Thyroid gland (tissue), 4 donors: ENCODE data around the gene SLCO4A1.

ENCODE experiments used
- POLR2A ChIP-seq, 2 donors: fragments of 450-650 bp; IDR thresholded peaks; one replicate each; pipeline ENCODE4 v1.6.1; 2017; ENCODE audit warnings: antibody characterized with exemption in 2 of 2, mild to moderate bottlenecking in 2 of 2, moderate library complexity in 1 of 2
- TF ChIP-seq, protein P1 (sequence below), 6 experiments: fragments of 200-600 bp in 3 of 6; fragments of 450-650 bp in 3 of 6; sonication (generic) in 3 of 6; IDR thresholded peaks; one replicate each; pipeline ENCODE4 v1.5.1; 2016 to 2019; ENCODE audit warnings: antibody characterized with exemption in 6 of 6, mild to moderate bottlenecking in 2 of 6, inconsistent platforms in 1 of 6, moderate library complexity in 1 of 6

DNA sequence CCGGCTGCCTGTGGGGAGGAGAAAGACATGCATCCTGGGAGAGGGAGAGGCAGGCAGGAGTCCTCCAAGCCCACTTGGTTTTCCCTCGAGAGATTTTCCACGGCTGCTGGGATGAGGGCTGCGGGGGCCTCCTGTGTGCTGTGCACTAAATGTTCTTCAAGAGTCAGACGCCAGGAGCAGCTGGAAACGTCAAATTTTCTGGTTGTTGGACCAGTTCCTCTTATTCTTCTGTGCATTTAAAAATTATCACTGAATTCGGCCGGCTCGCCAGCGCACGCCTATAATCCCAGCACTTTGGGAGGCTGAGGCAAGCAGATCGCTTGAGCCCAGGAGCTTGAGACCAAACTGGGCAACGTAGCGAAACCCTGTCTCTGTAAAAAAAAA, 33.6 kb downstream of the SLCO4A1 start:
- no peak for TF ChIP-seq POLR2A (IDR thresholded peaks at IDR 0.05)
- TF ChIP-seq, protein P1, sequence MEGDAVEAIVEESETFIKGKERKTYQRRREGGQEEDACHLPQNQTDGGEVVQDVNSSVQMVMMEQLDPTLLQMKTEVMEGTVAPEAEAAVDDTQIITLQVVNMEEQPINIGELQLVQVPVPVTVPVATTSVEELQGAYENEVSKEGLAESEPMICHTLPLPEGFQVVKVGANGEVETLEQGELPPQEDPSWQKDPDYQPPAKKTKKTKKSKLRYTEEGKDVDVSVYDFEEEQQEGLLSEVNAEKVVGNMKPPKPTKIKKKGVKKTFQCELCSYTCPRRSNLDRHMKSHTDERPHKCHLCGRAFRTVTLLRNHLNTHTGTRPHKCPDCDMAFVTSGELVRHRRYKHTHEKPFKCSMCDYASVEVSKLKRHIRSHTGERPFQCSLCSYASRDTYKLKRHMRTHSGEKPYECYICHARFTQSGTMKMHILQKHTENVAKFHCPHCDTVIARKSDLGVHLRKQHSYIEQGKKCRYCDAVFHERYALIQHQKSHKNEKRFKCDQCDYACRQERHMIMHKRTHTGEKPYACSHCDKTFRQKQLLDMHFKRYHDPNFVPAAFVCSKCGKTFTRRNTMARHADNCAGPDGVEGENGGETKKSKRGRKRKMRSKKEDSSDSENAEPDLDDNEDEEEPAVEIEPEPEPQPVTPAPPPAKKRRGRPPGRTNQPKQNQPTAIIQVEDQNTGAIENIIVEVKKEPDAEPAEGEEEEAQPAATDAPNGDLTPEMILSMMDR (IDR thresholded peaks at IDR 0.05), result no peak
